Hepatic stellate cell (primary cell): ENCODE data around the gene OSTN.
"Not testable (repeated sequence)": the region's sequence is repeated elsewhere in the genome, so short reads cannot be mapped to it uniquely, and the experiment has no call there.

Source experiments
- DNase-seq: peaks from one replicate; pipeline ENCODE4 v3.0.0; 2011; ENCODE audit warnings: low spot score

Gene OSTN

DNA sequence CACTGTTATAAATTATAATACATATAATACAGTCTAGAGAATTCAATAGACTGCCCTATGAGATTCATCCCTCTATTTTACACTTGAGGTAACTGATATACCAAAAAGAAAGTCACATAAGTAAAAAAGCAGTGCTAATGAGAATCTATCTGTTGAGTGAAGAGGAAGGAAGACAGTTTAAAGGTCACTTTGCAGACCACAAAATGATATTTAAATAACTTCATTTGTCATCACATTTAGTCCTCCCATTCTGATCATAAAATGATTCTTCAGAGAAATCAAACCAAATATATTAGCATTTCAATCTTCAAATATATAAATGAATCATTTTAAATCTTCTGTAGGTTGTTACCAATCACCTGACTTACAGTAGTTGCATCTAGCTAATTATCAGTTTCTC lies 69.7 kb downstream of the OSTN start:
- no peak for DNase-seq

DNA sequence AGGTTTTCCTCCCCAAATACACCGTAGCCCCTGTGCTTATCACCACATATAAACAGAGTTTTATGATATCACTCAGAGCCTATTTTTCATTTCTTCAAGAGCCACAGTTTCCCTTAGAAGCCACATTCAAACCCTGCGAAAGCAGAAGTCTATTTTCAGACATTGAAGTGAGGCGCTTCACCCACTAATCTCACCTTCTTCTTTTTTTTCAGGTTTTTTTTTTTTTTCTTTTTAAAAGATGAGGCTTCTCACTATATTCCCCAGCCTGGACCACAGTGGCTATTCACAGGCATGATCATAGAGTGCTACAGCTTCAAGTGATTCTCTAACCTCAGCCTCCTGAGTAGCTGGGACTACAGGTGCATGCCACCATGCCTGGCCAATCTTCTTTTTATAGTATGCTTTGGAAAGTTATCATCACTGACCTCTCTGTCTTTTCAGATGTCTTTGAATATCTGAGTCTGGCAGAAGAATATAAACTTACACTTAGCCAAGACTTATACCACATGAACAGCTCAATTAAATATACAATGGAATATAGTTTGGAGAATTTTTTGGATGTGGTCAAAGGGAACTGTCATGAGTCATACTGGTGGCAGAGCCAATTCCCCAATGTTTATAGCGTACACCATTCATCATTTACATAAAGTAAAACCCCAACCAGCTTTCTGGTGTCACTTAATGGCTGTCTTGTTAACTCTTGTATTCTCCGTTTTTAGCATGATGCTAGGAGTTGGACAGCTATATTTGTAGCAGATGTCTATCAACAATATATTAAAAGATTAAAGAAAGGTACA lies 70.4 kb downstream of the OSTN start:
- DNase-seq = no peak

DNA sequence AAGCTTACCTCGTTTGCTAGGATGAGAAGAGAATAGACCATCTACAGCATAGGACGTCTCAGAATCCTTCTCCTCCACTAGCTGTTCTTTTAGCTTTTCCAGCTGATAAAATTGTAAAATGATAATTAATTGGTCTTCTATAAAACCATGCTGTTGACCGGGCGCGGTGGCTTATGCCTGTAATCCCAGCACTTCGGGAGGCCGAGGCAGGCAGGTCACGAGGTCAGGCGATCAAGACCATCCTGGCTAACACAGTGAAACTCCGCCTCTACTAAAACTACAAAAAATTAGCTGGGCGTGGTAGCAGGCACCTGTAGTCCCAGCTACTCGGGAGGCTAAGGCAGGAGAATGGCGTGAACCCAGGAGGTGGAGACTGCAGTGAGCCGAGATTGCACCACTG lies 76.2 kb downstream of the OSTN start:
- not testable (repeated sequence) for DNase-seq

- no peak for DNase-seq
Measured at GRCh38 chr3:191275751-191276150, 76.7 kb downstream of the OSTN start.

- DNase-seq = no peak
Measured at GRCh38 chr3:191280111-191280510, 81.1 kb downstream of the OSTN start.

DNA sequence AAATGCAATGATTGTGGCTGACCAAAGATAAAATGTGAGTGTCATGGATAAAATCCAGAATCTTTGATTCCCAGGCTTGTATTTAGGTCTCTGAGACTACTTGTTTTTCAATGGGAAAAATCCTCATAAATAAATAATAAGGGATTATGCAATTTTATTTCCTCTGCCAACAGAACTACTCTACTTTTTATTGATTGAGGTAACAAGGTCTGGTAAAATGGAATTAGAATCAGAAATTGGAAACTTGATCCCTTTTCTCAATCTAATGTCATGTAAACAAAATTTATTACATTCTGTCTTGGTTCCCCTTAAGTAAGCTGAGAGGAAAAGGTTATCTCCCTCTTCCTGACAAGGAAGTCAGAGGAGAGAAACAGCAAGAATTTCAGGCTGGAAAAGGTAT lies 81.8 kb downstream of the OSTN start:
- no peak for DNase-seq

DNA sequence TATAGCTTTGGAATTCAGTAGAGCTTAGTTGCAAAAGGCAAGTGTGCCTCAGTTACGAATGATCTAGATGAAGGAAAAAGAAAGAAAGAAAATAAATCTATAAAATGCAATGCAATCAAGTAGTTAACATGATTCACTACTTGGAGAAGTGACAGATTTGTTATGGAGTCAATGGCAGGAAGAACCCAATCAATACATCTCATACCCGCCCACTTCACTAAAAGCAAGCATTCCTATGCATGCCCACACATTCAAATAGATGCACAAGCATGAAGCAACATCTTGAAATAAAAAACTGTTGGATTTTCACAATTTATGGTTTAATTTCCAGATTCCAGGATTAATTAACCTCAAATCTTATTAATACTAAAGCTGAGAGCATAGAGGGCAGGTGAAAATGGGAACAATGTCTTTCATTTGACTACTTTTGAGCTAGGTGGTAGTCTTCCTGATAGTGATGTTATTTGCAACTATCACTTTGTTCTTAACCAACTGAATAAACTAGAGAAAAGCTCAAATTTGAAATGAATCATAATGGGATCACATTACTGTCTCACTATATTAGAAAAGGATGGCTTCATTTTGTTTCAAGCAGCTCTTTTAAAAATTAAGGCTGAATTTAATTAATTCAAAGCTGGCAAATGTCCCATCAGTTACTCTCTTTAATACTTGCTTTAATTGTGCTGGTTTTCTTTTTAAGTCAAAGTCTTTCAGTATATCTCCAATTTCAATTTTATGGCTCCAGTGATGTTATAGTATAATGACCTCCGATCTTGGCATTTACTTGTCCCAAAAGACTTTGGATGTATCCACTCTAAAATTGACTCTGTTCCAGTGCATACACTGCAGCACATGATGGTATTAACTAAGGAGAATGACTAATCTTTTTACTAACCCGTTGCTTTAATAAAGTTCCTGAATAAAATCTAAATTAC lies 83.5 kb downstream of the OSTN start:
- DNase-seq = no peak

- no peak for DNase-seq
Measured at GRCh38 chr3:191283400-191283799, 84.4 kb downstream of the OSTN start.

GRCh38 chr3:191290311-191291025 lies 91.4 kb downstream of the OSTN start:
- no peak for DNase-seq

DNA sequence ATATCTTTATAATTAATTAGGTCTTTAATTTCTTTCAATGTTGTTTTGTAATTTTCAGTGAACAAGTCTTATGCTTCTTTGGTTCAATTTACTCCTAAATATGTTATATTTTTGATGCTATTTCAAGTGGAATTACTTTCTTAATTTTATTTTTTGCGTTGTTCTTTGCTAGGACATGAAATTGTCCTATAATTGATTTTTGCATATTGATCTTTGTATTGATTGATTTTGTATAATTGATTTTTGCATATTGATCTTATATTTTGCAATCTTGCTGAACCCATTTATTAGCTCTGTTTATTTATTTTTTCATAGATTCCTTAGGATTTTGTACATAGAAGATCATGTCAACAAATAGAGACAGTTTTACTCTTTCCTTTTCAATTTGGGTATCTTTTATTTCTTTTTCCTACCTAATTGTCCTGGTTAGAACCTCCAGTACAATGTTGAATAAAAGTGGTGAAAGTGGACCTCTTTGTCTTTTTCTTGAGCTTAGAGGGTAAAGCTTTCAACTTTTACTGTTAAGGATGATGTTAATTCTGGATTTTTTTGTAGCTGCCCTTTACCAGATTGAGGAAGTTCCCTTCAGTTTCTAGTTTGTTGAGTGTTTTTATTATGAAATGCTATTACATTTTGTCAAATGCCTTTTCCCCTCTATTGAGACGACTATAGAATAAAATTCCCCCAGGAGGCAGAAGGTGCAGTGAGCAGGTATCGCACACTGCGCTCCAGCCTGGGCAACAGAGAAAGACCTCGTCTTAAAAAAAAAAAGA lies 93.4 kb downstream of the OSTN start:
- DNase-seq = no peak

DNA sequence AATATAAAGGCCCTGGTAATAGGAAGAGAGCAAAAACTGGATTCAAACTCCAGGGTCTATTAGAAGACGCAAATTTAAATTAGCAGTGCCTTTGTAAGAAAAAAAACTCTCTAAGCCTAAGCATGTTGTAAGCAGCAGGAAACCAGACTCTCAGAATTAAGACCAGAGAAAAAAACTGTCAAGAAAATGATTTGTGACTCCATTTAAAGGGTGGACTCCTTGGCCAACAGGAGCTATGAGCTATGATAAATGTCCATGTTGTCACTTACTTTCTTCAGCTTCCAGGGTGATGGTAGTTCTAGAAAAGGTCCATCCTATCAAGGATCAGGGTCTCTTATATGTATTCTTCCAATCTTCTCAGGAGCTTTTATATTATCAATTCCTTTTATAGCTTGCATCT lies 95.2 kb downstream of the OSTN start:
- DNase-seq = no peak

GRCh38 chr3:191296041-191296541 lies 97.0 kb downstream of the OSTN start:
- no peak for DNase-seq

GRCh38 chr3:191298846-191299245 lies 99.8 kb downstream of the OSTN start:
- no peak for DNase-seq

DNA sequence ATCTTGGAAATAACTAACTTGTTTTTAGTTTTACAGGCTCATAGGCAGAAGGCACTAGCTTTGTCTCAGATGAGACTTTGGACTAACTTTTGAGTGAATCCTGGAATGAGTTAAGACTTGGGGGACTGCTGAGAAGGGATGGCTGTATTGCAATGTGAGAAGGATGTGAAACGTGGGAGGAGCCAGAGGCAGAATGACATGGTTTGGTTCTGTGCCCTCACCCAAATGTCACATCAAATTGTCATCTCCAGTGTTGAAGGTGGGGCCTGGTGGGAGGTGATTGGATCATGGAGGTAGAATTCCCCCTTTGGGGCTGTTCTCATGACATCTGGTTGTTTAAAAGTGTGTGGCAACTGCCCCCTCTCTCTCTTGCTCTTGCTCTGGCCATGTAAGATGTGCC lies 101.4 kb downstream of the OSTN start:
- no peak for DNase-seq

GRCh38 chr3:191301017-191301416 lies 102.0 kb downstream of the OSTN start:
- no peak for DNase-seq

DNA sequence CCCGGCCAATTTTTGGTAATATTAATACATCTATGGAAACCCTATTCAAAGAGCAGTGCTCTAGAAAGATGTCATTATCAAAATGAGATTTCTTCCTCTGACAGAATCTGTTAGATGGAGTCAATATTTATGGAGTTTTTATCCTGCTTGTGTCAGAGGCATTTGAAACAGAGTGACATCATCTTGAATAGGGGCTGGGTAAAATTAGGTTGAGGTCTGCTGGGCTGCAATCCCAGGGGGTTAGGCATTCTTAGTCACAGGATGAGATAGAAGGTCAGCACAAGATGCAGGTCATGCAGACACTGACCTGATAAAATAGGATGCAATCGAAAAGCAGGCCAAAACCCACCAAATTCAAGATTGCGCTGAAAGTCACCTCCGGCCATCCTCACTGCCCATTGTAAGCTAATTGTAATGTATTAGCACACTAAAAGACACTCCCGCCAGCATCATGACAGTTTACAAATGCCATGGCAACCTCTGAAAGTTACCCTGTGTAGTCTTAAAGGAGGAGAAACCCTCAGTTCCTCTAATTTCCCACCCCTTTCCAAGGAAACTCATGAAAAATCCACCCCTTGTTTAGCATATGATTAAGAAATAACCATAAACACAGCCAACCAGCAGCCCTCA lies 102.9 kb downstream of the OSTN start:
- DNase-seq = no peak

- no peak for DNase-seq
Measured at GRCh38 chr3:191302451-191302850, 103.4 kb downstream of the OSTN start.

DNA sequence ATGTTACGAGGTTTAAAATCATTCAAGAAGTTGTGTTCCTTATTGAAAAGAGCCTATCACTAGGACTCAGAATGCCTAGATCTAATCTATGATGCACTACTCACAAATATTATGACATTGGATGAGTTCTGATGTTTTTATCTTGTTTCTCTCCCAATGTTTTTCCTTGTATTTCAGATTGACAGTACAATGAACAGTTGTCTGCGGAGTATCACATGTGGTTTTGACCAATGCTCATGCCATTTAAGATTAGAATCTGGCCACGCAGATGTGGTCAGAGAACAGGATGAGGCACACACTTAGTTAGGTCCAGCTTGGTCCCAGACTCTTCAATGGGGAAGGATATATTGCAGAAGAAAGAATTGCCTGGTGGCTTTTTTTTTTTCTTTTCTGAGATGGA lies 104.6 kb downstream of the OSTN start:
- no peak for DNase-seq

- no peak for DNase-seq
Measured at GRCh38 chr3:191306428-191306827, 107.4 kb downstream of the OSTN start.

DNA sequence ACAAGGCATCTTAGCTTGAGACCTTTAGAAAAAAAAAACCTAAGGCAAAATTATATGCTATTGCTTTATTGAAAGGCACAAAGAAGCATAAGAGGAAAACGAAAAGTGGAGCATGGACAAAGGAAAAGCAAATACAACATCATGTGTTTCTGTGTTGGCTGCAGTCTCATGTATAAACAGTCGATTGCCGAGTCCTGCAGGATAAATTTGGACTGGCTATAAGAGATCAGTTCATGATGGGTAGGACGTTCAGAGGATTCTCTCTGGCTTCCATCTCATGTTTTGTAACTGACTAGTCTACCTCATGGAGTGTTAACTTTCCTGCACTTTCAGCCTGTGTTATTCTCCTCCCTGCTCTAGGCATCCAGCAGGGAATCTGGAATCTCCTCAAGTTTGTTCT lies 108.3 kb downstream of the OSTN start:
- DNase-seq = no peak

DNA sequence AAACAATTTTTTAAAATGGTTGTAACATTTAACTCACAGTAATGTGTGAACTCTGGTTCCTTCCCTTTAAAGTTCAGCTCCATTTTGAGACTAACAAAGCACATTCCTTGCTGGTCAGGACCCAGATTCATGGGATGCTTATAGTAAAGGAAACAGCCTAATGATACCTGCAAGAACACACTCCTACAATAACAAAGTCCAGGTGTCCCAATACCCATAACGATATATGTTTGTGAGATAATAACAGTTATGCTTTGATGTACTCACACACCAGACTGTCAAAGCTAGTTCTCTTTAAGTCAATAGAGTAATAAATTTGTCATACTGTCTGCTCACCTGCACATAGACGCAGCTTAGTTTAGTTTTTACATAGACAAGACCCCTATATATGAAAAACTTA lies 114.3 kb downstream of the OSTN start:
- no peak for DNase-seq
